GM19452 (cell line): ENCODE results near the gene ZNF500.
A peak's percentile ranks its signal among the peaks of the same experiment; 100 is the strongest.

Source experiments
- ATAC-seq: cut with Tn5 transposase; IDR thresholded peaks from one replicate; pipeline ENCODE4 v1.9.1; 2021; ENCODE audit not compliant: unreplicated experiment

The ZNF500 gene

DNA sequence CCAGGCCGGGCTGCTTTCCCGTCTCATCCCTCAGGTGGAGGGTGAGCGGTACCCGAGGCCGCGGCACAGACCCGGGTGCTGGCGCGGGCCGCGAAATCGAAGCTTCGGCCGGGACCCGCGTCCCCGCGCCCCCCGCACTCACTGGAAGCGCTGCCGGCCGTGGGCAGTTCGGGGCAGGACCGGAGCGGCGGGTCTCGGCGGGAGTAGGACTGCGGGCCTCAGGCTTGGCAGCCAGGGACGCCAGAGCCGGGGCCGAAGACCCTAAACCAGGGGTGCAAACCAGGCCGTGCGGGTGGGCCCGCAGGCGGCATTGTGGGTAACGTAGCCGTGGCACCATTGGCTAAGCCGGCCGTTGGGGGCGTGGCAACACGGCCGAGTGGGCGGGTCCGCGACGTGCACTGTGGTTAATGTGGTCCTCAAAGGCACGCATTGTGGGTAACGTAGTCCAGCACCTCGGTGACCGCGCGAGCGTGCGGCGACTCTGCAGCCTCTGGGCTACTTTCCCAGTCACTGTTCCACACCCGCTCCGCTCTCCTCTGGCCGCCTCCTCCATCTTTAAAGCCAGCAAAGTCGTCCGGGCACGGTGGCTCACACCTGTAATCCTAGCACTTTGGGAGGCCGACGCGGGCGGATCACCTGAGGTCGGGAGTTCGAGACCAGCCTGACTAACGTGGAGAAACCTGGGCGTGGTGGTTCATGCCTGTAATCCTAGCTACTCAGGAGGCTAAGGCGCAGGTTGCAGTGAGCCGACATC is at the start of gene ZNF500:
Gene ZNF500 (minus strand): TSS at position 288 of the 754 bp plus-strand sequence. CDS start 1,184 bp downstream, outside the sequence.
- ATAC-seq: peak; percentile 85

DNA sequence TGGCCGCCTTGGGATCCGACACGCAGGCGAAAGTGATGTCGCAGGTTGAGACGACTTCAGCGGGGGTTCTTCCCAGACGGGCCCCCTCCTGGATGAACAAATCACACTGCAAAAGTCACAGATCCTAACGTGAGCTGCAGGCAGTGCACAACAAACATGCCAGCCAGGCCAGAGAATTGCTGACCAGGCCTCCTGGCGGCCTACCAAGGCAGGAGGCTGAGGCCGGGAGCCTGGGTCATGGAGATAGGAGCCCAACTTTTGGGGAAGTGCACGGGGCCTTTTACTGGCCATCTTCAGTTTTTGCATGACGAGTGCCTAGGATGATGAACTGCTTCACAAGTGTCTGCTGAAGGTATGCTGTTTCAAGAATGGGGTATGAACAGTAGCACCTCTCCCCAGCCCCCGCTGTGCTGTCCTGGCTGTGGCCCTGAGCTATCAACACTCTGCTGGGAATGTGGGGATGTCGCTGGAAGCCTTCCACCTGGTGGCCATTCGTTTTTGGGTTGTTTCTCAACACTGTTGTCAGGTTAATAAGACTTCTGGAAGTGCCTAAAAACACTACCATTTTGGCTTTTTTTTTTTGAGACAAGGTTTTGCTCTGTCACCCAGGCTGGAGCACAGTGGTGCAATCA is 47.7 kb upstream of the ZNF500 start:
- no peak for ATAC-seq

DNA sequence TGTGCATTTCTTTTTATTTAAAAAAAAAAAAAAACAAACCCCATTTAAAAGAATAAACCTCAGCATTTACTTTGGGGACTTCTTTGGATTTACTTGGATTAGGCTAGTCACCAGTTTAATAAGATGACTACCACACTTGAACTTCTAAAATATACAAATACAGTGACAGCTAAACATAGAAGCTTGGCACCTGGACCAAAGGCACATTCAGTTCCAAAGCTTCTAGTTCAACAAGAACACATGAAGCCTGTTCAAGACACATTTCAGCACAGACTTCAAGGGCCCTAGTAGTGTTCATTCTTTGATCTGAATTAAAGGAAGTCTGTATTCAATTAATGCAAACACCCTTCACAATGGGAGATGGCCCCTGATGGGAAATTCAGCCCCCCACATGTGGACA is 47.1 kb upstream of the ZNF500 start:
- no peak for ATAC-seq

DNA sequence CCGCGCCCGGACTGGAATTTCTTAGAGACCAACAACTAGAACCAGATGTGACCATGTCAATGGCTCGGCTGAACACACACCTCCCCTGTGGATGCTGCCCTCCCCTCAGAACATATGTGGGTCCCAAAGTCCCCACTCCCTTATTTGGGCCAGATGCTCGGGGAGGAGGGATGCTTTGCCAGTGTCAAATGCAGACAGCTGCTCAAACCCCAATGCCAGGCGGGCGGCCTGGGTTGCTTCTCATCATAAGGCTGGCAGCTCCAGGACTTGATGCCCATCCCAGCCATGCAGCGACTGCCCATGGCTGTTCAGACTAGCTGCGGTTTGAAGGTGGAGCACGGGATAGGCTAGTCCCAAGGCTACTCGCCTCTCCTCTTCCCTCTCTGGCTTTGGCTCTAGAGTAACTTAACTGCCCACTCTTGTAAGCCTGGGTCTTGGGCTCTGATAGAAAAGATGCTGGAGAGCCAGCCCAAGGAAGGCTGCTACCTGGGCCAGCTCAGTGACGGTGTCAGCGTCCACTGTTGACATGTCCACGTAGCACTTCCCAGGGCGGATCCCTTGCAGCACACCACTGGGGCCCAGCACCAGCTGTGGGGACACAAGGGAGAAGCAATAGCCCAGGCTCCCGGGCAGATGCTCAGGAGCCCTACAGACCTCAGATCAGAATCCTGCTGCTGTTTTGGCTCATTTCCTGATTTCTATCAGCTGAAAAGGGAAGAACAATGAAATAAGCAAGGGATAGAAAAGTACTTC is 46.5 kb upstream of the ZNF500 start:
- ATAC-seq: no peak

DNA sequence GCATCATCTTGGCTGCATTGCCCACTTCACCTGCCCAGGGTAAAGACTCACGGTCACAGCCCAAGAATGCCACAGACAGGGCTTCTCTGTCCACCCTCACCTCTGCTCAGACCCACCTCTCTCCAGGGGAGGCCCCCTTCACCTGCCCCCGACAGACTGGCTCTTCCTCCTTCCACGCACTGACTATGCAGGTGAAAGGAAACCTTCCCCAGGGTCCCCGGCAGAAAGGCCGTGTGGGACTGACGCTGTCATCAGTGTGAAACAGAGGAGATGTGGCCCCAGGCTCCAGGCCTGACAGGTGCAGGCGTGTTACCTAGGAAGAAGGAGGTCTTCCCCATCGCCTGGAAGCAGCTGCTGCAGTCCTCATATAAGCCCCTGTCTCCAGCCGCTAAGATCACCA is 44.8 kb upstream of the ZNF500 start:
- no peak for ATAC-seq

DNA sequence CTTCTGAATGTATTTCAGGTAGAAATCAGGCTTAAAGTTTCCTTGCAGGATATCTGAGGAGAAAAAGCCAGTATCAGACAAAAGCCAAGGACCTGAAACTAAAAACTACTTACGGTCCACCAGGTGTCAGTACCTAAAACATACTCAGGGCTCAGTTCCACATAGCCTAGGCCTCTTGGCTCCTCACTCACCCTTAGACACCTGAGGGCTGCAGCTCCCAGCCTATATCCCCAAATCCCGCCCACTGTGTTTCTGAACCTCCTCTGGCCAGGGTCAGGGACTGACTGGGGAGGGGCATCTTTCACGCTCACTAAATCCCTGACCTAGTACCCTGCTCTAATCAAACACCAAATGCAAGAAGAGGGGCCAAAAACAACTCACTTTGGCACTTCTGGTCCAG is 44.3 kb upstream of the ZNF500 start:
- no peak for ATAC-seq

DNA sequence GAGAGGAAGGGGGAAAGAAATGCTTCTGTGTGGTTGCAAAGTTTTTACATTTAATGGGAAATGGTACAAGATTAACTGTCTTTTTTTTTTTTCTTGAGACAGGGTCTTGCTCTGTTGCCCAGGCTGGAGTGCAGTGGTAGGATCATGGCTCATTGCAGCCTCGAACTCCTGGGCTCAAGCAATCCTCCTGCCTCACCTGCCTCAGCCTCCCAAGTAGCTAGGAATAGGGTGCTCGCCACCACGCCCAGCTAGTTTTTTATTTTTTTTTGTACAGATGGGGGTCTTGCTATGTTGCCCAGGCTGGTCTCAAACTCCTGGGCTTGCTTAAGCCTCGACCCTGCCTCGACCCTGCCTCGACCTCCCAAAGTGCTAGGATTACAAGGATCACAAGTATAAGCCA is 39.3 kb upstream of the ZNF500 start:
- no peak for ATAC-seq

DNA sequence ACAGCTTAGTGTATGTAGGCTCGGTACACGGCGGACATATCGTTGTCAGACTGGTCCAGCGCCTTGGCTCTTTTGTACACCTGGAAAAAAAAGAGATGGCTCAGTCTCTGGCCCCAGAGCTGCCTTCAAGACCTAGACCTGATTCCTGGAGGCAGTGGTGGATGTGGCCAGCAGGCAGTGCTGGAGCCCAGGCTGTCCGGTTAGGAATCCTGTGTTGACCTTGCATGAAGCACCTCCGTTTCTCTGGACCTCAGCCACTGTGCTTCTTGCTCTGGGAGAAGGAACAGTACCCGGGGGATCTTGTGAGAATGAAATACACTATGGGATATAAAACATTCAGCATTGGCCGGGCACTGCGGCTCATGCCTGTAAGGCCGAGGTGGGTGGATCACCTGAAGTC is 38.3 kb upstream of the ZNF500 start:
- no peak for ATAC-seq

DNA sequence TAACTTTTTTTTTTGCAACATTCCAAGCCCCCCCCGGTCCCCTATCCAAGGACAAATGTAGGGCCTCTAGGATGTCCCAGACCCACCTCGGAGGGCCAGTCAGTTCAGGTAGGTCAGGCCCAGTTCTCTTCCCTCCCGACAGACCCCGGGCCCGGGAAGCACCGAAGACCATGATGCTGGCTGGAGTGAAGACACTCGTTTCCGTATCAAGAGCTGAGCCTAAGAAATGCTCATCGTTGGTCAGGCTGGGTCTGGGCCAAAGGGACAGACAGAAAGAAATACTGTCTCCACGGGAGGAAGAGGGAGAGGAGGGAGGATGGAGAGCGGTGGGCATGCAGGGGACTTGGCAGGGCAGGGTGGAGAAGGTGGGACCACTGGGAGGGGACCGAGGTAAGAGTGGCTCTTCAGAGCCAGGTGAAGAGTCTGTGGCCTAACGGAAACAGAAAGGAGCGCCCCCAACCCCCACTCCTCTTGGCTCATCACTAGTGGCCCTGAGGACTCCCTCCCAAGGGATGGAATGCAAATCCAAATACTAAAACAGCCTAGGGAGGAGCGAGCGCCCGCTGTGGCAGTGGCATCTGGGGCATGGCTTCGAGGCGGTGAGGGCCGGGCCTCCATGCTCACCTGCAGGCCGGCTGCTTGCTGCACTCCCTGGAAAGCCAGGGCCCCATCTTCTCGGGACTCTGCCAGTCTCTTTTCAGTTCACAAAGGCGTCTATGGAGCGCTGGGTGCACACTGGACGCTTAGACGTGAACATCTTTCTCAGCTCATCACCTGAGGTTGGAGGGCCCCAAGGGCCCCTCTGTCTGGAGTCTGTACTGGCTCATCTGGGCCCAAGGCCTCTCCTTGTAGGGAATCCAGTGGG is 37.2 kb upstream of the ZNF500 start:
- ATAC-seq: no peak

DNA sequence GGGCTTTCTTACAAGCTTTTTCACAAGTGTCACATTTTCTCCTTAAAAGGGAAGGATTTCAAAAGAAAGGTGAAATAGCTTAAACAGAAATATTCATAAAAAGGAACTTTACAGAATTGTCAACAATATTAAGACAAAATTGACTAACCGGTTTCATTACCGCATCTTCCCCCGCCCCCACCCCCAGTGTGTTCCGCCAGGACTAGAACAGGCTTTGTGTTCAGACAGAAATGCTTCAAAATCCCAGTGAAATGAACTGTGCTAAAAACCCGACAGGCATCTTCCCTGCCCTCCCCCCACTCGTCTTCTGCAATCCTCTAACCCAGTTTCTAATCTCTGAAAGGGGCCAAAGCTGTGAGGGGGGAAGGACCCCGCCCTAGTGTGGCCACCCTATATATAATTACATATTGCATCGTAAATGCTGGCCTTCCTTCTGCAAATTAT is 36.5 kb upstream of the ZNF500 start:
- no peak for ATAC-seq

DNA sequence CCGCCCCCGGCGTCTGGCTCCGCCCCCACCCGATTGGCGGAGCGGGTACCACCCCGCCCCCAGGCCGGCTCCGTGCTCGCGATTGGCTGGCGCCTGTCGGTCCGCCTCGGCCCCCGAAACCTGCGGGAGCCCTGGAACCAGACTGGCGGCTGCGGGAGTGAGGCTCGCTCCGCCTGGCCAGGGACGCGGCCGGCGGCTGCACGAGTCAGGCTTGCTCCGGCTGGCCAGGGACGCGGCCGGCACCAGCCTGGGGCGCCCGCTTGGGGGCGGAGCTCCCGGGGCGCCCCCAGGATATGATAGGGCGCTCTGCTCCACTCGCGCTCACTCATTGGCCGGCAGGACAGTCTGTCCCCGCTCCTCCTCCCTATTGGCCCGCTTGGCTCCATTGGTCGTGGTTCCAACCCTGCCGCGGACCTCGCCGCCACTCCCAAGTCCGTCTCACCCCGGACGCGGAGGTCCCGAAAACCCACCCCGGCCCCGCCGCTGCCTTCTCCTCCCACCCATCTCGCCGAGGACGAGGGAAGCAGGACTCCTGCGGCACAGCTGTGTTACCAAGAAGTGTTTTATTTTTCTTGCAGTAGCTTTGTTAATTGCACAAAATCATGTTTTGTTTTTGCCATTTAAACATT is 35.8 kb upstream of the ZNF500 start:
- ATAC-seq: peak; percentile 91

DNA sequence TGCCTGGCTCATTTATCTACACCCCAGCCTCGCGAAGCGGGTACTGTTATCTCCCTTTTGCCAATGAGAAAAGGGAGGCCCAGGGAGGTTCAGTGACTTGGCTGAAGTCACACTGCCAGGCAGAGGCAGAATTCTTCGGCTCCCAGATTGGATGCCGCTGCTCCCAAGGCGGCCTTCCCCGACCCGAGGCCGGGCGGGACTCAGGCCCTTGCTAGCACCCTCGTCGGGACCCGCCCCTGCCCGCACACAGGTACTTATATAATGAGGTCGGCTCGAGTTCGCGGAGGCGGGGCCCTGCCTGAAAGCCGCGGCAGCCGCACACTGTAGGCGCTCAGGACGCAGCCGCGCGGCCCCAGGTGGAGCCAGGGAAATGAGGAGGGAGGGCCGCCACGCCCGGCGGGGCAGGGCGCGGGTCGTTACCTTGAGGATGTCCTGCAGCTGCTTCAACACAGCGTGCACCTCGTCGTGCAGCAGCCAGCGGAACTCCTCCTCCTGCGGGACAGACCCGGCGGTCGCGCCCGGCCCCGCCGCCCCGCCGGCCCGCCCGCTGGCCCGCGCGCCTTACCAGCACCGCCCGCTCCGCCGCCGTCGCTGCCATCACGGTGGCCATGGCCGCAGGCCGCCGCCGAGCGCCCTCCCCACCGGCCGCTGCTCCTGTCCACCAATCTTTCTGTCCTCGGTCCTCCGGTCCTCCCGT is 35.1 kb upstream of the ZNF500 start, which contains the start of gene ROGDI:
Gene ROGDI (minus strand): TSS at position 672 of the 697 bp plus-strand sequence. CDS start 62 bp downstream, at position 610.
- ATAC-seq: peak; percentile 60

DNA sequence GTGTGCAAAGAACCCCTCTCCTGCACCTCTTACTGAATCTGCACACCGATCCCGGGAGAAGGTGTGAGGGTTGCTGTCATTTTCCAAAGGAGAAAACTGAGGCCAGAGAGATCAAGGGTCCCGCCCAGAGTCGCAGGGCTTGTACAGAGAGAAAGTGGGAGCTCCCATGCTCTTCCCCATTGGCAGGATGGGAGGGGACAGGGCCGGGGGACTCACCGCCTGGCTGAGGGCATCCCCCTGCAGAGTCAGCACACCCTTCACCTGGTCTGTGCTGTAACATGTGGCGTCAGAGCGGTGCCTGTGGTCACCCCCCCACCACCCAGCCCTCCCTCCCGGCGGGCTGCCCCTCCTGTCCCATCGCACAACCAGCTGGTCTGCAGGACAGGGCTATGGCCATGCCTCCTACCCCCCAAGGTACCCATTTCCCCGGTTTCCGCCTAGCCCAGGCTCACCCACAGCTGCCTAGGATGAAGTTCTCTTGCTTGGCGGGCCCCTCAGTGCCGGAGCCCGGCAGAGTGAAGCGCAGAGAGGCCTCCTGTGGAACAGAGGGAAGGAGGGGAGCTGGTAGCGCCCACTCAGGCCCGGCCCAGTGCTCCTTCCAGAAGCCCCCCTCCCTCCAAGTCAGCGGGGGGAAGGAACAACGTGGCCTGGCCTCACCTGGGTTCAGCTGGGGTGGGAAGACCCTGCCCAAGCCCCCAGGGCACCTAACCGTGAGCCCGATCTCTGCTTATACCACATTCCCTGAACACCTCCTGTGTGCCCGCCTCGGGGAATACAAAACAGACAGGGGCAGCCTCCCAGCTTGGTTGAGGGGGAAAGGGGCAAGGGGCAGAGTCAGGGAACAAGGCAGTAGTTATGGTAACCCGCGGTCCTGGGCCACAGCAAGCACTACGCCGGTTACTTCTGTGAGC is 34.3 kb upstream of the ZNF500 start:
- no peak for ATAC-seq

DNA sequence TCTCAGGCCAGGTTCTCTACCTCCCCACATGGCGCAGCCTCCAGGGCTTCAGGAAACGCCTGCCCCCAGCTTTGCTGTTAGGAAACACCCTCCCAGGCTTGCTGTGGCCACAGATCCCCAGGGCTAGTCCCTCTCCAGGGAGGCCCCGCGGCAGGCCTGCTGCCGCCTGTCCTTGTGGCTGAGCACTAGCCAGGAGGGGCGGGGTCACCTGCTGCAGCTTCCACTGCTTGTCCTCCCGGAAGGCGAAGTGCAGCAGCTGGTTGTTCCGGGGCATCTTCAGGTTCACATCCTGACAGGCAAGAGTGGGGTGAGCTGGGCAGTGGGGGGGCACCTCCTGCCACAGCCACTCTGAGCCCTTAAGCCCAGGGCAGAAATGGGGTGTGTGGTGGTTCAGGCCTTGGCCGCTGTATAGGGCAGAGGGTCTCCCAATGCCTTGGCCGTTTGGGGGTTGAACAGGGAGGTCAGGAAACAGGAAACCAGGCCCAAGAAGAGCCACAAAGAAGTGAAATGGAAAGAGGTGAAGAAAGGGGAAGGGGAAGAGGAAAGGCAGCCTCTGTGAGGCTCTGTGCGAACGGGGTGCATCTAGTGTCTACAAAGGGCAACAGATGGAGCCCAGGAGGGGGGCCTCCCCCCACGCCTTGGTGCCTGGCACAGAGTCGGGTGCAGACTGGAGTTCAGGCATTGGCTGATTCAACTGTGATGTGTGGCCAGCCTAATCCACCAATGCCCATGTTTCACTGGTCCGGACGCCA is 33.5 kb upstream of the ZNF500 start:
- no peak for ATAC-seq

DNA sequence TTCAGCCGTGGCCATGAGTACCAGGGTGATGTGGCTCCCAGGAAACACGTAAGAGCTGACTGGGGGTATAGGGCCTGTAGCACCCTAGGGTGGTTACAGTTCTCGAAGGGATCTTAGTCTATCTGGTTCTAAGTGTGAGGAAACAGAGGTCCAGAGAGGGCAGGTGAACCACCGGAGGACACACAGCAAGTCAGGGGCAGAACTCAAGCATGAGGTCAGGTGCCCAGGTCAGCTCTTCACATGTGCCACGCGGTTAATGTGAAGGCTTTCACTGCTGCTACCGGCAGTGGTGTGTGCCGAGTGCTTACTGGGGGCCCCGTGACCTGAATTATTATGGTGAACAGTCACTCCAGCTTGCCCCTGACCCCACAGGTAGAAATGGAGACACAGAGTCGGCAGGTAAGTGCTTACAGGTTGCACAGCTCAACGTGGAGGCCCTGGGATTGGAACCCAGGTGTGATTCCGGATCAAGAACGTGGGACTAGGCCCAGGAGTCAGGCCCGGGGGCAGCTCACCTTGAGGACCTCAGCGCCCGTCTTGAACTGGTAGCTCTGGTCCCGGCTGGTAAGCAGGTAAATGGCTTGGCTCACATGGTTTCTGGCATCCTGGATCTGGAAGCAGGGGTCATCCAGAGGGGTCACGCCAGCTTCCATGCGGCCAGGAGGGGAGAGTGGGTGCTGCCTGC is 32.4 kb upstream of the ZNF500 start:
- ATAC-seq: no peak

DNA sequence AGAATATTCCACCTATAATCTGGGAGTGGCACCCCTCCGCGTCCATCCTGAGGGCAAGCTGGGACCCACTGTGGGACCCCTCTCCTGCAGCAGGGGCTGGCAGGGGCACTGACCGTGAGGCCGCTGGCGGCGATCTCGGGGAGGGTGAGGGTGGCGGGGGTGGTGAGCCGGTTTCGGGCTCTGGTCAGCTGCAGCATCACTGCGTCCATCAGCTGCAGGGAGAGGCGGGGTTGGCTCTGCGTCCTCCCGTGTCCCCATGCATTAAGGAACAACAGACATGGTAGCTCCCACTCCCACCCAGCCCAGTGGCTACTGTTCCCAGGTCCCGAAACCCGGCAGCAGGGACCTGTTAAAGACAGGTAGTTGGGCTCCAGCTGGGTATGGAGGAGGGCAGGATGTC is 31.5 kb upstream of the ZNF500 start:
- ATAC-seq: no peak

DNA sequence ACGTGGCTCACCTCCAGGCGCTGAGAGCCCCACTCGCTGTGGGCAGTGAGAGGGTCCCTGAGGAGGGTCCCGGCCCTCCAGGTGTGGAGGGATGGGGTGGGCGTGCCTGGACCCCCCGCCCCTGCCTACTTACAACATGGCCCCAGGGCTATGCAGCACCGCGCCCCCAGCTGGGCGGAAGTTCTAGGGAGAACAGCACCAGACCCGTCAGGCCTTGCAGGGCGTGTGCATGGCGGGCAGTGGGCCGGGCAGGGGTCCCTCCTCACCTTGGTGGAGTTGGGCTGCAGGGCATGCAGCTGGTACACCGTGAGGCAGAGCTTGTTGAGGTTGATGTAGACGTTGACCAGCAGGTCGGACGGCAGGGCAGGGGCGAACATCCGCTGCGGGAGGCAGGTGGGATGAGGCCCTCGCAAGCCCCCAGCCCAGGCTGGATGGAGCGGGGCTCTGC is 30.9 kb upstream of the ZNF500 start:
- ATAC-seq: no peak
